ENCODE data around the gene PTPRS.
"Not testable (repeated sequence)": the region's sequence is repeated elsewhere in the genome, so short reads cannot be mapped to it uniquely, and the experiment has no call there.

Gene PTPRS

DNA sequence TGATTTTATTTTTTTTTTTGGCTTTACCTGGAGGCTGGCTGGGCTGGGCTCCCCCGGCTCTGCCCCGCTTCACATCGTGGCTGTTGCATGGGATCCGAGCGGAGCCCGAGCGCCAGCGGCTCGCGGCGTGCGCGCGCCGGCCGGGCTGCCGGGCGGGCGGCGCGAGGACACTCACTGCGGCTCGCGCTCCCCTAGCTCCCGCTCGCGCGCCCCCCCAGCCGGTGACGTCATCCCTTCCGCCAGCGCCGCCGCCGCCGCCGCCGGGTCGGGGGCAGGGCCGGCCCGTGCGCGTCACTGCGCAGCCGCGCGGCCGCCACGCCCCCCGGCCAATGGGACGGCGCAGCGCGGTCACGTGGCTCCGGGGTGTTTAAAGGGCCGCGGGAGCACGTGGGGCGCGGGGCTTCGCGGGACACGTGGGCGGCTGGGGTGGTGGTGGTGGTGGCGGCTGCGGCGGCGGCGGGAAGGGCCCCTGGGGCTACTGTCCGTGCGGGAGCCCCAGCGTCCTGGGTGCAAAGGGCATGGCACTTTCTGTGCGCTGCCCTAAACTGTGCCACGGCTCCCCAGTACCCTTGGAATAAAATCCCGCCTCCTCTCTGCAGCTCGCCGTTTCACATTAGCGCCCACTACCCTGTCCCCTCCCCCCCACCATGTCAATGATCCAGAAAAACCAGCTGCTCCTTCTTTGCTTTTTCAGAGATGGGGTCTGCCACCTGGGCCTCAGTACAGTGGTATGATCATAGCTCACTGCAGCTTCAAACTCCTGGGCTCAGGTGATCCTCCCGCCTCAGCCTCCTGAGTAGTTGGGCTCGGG lies at the start of gene PTPRS:
PTPRS (minus strand) TSS at position 176 of the 811 bp plus-strand sequence. CDS start 54,672 bp downstream, outside the sequence.
- TF ChIP-seq, protein P1, sequence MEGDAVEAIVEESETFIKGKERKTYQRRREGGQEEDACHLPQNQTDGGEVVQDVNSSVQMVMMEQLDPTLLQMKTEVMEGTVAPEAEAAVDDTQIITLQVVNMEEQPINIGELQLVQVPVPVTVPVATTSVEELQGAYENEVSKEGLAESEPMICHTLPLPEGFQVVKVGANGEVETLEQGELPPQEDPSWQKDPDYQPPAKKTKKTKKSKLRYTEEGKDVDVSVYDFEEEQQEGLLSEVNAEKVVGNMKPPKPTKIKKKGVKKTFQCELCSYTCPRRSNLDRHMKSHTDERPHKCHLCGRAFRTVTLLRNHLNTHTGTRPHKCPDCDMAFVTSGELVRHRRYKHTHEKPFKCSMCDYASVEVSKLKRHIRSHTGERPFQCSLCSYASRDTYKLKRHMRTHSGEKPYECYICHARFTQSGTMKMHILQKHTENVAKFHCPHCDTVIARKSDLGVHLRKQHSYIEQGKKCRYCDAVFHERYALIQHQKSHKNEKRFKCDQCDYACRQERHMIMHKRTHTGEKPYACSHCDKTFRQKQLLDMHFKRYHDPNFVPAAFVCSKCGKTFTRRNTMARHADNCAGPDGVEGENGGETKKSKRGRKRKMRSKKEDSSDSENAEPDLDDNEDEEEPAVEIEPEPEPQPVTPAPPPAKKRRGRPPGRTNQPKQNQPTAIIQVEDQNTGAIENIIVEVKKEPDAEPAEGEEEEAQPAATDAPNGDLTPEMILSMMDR (IDR thresholded peaks at IDR 0.05; ENCODE audit: low read length, missing control alignments) = no peak
- DNase-seq (ENCODE audit: low read depth) = peak; percentile 75
- peak within 1 kb of the TSS; percentile 63 for H3K4me3 ChIP-seq (replicated peaks; ENCODE audit: low read depth, low read length)

DNA sequence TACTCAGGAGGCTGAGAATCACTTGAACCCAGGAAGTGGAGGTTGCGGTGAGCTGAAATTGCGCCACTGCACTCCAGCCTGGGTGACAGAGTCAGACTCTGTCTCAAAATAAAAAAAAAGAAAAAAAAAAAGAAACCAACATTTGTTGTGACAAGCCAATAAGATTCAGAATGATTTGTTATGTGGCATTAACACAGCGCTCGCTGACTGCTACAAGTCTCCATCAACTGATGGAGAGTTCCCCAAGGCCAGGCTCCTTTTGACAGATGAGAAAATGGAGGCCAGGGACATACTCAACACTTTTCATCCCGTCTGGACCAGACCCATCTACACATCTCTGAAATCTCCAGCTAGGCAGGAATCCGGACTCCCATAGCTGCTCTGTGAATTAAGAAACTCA lies 48.7 kb upstream of the PTPRS start:
- TF ChIP-seq, protein P1 (IDR thresholded peaks at IDR 0.05; ENCODE audit: low read length, missing control alignments) = no peak
- no peak overlapping the region for H3K4me3 ChIP-seq (replicated peaks; ENCODE audit: low read depth, low read length)
- DNase-seq (ENCODE audit: low read depth) = no peak

DNA sequence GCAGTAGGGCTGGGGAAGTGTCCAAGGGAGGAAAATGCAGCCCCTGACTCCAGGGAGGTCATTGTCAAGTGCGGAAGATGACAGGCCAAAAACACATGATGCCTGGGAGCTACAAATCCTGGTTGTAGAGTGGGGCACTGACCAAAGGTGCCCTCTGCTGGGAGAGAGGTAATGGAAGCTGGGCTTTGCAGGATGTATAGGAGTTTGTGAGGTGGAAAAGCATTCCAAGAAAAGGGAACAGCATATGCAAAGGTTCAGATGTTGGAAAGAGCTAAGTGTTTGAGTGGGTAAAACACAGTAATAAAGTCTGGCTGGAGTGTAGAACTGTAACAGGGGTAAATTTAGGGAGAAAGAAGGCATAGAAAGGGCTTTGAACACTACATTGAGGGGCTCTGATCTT lies 46.9 kb upstream of the PTPRS start:
- TF ChIP-seq, protein P1 (IDR thresholded peaks at IDR 0.05; ENCODE audit: low read length, missing control alignments) = no peak
- DNase-seq (ENCODE audit: low read depth) = no peak
- H3K4me3 ChIP-seq (replicated peaks; ENCODE audit: low read depth, low read length) = no peak overlapping the region

DNA sequence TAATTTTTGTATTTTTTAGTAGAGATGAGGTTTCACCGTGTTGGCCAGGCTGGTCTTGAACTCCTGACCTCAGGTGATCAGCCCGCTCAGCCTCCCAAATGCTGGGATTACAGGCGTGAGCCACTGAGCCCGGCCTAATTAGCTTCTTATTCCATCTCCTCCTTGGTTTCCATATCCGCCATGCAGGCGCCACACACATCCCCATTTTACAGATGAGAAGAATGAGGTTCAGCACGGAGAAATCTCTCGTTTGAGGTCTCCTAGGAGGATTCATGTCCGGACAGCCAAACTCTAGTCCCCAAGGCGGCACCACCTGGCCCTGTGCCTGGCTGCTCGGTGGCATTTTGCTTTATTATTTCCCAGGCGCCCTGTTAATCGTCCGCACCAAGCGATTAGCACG lies 46.2 kb upstream of the PTPRS start:
- no peak for DNase-seq (ENCODE audit: low read depth)
- H3K4me3 ChIP-seq (replicated peaks; ENCODE audit: low read depth, low read length) = no peak overlapping the region
- TF ChIP-seq, protein P1 (IDR thresholded peaks at IDR 0.05; ENCODE audit: low read length, missing control alignments) = no peak

DNA sequence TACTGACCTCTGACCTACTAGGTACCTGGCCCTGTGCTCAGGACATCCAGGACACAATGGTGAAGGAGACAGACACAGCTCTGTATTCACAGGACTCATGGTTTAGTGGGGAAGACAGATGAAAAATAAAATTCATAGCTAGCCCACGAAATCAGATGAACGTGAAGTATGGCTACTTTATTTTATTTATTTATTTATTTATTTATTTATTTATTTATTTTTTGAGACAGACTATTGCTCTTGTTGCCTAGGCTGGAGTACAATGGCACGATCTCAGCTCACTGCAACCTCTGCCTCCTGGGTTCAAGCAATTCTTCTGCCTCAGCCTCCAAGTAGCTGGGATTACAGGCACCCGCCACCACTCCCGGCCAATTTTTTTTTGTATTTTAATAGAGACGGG lies 40.6 kb upstream of the PTPRS start:
- not testable (repeated sequence) for DNase-seq (ENCODE audit: low read depth); H3K4me3 ChIP-seq (replicated peaks; ENCODE audit: low read depth, low read length)

DNA sequence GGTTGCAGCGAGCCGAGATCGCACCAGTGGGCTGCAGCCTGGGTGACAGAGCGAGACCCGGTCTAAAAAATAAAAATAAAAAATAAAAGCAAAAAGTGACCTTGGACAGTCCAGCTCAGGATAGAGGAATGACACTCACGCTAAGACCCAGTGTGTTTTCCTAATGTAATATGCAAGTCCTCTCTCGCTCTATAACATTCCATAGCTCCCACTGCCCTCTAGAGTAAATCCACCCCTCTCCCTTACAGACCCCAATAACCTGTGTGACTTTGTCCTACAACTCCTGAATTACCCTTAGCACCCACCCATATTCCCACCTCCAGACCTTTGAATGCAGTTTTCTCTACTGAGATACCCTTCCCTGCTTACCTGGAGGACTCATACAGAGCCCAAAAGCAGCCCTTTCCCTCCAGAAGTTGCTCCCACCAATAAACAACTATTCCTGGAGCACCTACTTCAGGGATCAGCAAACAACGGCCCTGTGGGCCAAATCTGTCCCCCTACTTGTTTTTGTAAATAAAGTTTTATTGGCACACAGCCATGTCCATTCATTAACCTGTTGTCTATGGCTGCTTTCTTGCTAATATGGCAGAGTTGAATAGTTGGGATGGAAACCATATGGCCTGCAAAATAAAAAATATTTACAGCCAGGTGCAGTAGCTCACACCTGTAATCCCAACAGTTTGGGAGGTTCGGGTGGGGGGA lies 39.8 kb upstream of the PTPRS start:
- TF ChIP-seq, protein P1 (IDR thresholded peaks at IDR 0.05; ENCODE audit: low read length, missing control alignments) = no peak
- no peak for DNase-seq (ENCODE audit: low read depth)
- no peak overlapping the region for H3K4me3 ChIP-seq (replicated peaks; ENCODE audit: low read depth, low read length)

DNA sequence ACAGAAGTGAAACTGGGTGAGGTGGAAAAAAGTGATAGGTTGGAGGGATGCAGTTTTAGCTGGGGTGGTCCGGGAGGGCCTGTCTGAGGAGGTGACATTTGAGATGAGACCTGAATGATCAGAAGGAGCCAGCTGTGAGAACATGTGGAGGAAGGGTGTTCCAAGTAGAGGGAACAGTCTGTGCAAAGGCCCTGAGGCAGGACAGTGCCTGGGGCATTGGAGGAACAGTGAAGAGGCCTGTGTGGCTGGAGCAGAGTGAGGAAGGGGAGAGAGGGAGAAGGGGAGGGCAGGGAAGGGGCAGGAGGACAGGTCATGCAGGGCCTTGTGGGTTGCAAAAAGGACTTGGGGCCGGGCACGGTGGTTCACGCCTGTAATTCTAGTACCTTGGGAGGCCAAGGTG lies 36.3 kb upstream of the PTPRS start:
- DNase-seq (ENCODE audit: low read depth) = no peak
- TF ChIP-seq, protein P1 (IDR thresholded peaks at IDR 0.05; ENCODE audit: low read length, missing control alignments) = no peak
- no peak overlapping the region for H3K4me3 ChIP-seq (replicated peaks; ENCODE audit: low read depth, low read length)
